Mesothelial cell of epicardium (in vitro differentiated cells): ENCODE measurements around the gene COA8. TPM values are rescaled to one million over a fixed set of nuclear protein-coding genes. Genes with fewer than 3 reads are reported as not detected.
A peak's percentile ranks its signal among the peaks of the same experiment; 100 is the strongest.

Experiments used
- DNase-seq, 2 experiments: peaks; one replicate each; pipeline ENCODE4 v3.0.0; 2021; ENCODE audit warnings: low spot score in 2 of 2; ENCODE audit not compliant: unreplicated experiment in 2 of 2
- H3K27ac Mint-ChIP-seq: 2 replicates; pipeline ENCODE4 v1.8.0; 2021; ENCODE audit warnings: mixed read lengths
- H3K27me3 Mint-ChIP-seq: 2 replicates; pipeline ENCODE4 v1.8.0; 2021; ENCODE audit warnings: low read depth, mixed read lengths
- H3K36me3 Mint-ChIP-seq: 2 replicates; pipeline ENCODE4 v1.8.0; 2021; ENCODE audit warnings: mixed read lengths
- H3K4me1 Mint-ChIP-seq: 2 replicates; pipeline ENCODE4 v1.8.0; 2021; ENCODE audit warnings: mixed read lengths
- H3K4me3 Mint-ChIP-seq: 2 replicates; pipeline ENCODE4 v1.8.0; 2021; ENCODE audit warnings: mild to moderate bottlenecking, moderate library complexity, mixed read lengths
- H3K9me3 Mint-ChIP-seq: 2 replicates; pipeline ENCODE4 v1.8.0; 2021; ENCODE audit warnings: mixed read lengths
- CTCF ChIP-seq: fragments of 200-600 bp; sonication (generic); IDR thresholded peaks from one replicate; pipeline ENCODE4 v1.5.0; 2021; ENCODE audit warnings: antibody characterized with exemption; ENCODE audit not compliant: unreplicated experiment
- total RNA-seq: library from RNA; stranded (reverse); gene quantifications from 3 replicates; pipeline ENCODE4 v1.2.1, GENCODE V29; 2021

Gene COA8
- total RNA-seq, 1 donor from 2014 or later, result 36.0 TPM

- Mint-ChIP-seq H3K9me3 (no peaks in the 10 kb centered on the region), H3K27me3 (no peaks in the 10 kb centered on the region), H3K36me3 (peaks cover 18% of the 10 kb centered on the region), H3K4me3 (peak overlapping the region; percentile 95), H3K4me1 (peaks cover 27% of the 10 kb centered on the region), H3K27ac (peak overlapping the region; percentile 92)
- TF ChIP-seq CTCF, result no peak
- DNase-seq, result no peak
Observed at GRCh38 chr14:103562179-103562428, 656 bp upstream of the COA8 start.

GRCh38 chr14:103563226-103563620 lies 463 bp downstream of the COA8 start:
- Mint-ChIP-seq H3K27ac (peak overlapping the region; percentile 93), H3K9me3 (no peaks in the 10 kb centered on the region), H3K4me3 (peak overlapping the region; percentile 91), H3K27me3 (no peaks in the 10 kb centered on the region), H3K36me3 (peaks cover 15% of the 10 kb centered on the region), H3K4me1 (peaks cover 27% of the 10 kb centered on the region)
- DNase-seq, result no peak
- no peak for TF ChIP-seq CTCF

GRCh38 chr14:103563844-103564505 lies 1.2 kb downstream of the COA8 start:
- peak overlapping the region; percentile 72 for H3K27ac Mint-ChIP-seq
- DNase-seq, result no peak
- H3K36me3 Mint-ChIP-seq, result peaks cover 15% of the 10 kb centered on the region

GRCh38 chr14:103568952-103569351 lies 6.2 kb downstream of the COA8 start:
- Mint-ChIP-seq H3K36me3 (no peaks in the 10 kb centered on the region), H3K4me3 (no peak overlapping the region), H3K4me1 (peaks cover 10% of the 10 kb centered on the region), H3K27ac (peak overlapping the region; percentile 5), H3K27me3 (no peaks in the 10 kb centered on the region), H3K9me3 (no peaks in the 10 kb centered on the region)
- TF ChIP-seq CTCF, result no peak
- no peak for DNase-seq

More at GRCh38 chr14:103563844-103564505, 1.2 kb downstream of the COA8 start:
- H3K4me1 Mint-ChIP-seq, result peaks cover 28% of the 10 kb centered on the region
- TF ChIP-seq CTCF, result no peak
- H3K4me3 Mint-ChIP-seq, result peak overlapping the region; percentile 91
- H3K27me3 Mint-ChIP-seq, result no peaks in the 10 kb centered on the region
- no peaks in the 10 kb centered on the region for H3K9me3 Mint-ChIP-seq

- peak overlapping the region; percentile 5 for H3K27ac Mint-ChIP-seq
Observed at GRCh38 chr14:103569408-103569807, 6.6 kb downstream of the COA8 start.

More at GRCh38 chr14:103569408-103569807, 6.6 kb downstream of the COA8 start:
- Mint-ChIP-seq H3K4me3 (no peak overlapping the region), H3K27me3 (no peaks in the 10 kb centered on the region), H3K36me3 (peaks cover 2% of the 10 kb centered on the region), H3K9me3 (no peaks in the 10 kb centered on the region), H3K4me1 (peaks cover 7% of the 10 kb centered on the region)
- no peak for TF ChIP-seq CTCF
- DNase-seq, result no peak
